ENCODE measurements around the gene RAD1. TPM values are rescaled to one million over a fixed set of nuclear protein-coding genes. Genes with fewer than 3 reads are reported as not detected.

Gene RAD1
- total and polyA plus RNA-seq, 9 donors = 7.6 to 27.3 (median 18.5) TPM

DNA sequence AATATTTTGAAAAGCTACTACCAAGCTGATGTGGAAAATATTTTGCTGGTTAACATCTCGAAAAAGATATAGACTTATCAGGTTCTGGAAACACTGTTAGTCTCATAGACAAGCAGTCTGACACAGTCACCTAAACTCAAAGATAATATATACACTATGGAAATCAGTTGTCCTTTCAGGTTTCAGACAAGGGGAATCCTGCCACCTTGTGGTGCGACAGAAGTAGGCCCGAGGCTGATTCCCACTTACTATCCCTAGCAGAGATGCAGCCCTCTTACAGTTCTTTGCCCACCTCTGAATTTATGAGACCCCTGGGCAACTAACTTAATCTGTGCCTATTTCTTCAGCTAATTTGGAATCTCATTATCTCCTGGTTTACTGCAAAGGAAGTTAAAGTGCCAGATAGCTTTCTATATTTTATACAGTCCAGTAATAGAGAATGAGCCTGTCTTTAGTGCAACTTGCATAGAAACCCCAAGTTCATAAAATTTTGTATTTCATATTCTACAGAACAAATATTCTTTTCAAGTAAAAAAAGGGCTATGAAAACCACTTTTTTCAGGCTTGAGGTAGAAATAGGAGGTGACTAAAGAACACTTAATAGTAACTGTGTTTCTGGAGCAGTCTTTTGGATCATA lies 16.9 kb downstream of the RAD1 start:
- no peaks in the 10 kb centered on the region for H3K36me3 ChIP-seq
- 0% methylated on average over 3 of the region's 3 CpGs for whole genome bisulfite sequencing, 3 donors
- no peaks in the 10 kb centered on the region for H3K27me3 ChIP-seq
- H3K9me3 ChIP-seq = no peaks in the 10 kb centered on the region
- TF ChIP-seq, protein P1, sequence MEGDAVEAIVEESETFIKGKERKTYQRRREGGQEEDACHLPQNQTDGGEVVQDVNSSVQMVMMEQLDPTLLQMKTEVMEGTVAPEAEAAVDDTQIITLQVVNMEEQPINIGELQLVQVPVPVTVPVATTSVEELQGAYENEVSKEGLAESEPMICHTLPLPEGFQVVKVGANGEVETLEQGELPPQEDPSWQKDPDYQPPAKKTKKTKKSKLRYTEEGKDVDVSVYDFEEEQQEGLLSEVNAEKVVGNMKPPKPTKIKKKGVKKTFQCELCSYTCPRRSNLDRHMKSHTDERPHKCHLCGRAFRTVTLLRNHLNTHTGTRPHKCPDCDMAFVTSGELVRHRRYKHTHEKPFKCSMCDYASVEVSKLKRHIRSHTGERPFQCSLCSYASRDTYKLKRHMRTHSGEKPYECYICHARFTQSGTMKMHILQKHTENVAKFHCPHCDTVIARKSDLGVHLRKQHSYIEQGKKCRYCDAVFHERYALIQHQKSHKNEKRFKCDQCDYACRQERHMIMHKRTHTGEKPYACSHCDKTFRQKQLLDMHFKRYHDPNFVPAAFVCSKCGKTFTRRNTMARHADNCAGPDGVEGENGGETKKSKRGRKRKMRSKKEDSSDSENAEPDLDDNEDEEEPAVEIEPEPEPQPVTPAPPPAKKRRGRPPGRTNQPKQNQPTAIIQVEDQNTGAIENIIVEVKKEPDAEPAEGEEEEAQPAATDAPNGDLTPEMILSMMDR (IDR thresholded peaks at IDR 0.05) = peak; percentile 57 to 79 (median 63)
- TF ChIP-seq EP300 (IDR thresholded peaks at IDR 0.05) = no peak
- H3K4me1 ChIP-seq (ENCODE audit: insufficient read depth) = no peaks in the 10 kb centered on the region
- no peak overlapping the region for H3K27ac ChIP-seq
- peak; percentile 52 to 74 (median 68) for DNase-seq
- no peak overlapping the region for H3K4me3 ChIP-seq
- intact Hi-C loops (cut with DNase I) = loop anchor here in 3 of 4 donors (2.0 to 5.0 kb wide), 3 partner anchors 376 to 416 kb away; no protein-coding TSS in a partner anchor

DNA sequence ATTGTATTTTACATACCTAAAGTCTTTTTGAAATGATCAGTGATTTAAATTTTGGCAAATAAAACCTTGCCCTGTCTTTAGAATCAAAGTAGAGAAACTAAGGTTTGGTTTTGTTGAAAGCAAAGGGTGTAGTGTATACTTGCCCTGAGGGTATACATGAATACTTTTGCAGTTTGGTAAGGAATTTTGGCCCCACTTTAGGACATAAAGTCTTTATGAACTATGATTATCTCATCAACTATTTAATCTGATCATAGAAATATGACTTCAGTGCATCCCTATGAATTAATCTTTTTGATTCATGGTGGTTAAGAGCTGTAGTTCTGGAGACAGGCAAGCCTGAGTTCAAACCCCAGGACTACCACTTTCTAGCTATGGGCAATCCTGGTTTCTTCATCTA lies 17.7 kb downstream of the RAD1 start:
- Histone ChIP-seq H3K27me3 (no peaks in the 10 kb centered on the region), H3K4me1 (ENCODE audit: insufficient read depth) (no peaks in the 10 kb centered on the region), H3K27ac (no peak overlapping the region), H3K9me3 (no peaks in the 10 kb centered on the region), H3K36me3 (no peaks in the 10 kb centered on the region), H3K4me3 (no peak overlapping the region)
- intact Hi-C loops (cut with DNase I) = loop anchor here in 3 of 4 donors (2.0 to 5.0 kb wide), 3 partner anchors 375 to 415 kb away; no protein-coding TSS in a partner anchor
- TF ChIP-seq EP300 (IDR thresholded peaks at IDR 0.05) = no peak
- no peak for TF ChIP-seq POLR2A (IDR thresholded peaks at IDR 0.05)
- TF ChIP-seq, protein P1 (IDR thresholded peaks at IDR 0.05) = no peak
- no peak for DNase-seq

DNA sequence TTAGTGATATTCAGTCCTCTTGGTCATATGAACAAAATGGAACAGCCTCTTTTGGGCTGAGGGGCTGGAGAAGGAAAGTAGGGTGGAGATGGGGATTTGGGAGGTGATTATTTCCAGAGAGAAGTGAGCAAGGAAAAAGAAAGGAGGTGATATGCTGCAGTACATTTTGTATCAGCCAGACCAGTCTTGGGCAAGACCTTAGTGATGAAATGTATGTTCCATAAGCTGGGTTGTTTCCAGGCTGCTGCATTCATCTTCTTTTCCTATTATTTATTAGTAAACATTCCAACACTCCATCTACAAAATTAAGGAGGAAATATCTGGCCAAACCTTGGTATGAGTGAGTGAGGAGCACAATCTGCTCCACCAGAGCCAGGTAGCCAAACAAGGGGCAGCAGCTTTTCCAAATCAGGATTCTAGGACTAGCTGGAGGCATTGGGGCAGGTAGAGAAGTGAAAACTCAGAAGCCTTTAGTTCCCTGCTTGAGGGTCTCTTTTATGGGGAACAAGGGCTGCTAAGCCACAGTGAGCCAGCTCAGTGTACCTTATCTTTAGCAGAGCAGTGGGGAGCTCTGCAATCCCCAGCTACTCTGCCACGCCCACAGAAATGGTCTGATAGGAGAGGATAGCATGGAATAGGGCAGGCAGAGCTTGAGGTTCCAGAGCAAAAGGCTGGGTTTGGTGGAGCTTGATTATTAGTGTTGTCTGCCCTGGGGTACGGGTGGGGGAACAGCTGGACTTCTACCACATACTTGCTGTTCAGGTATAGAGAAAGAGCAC lies 19.5 kb downstream of the RAD1 start:
- WGBS, 3 donors = 88 to 90% (median 90%) methylated on average over 2 of the region's 2 CpGs
- TF ChIP-seq POLR2A (IDR thresholded peaks at IDR 0.05) (no peak), EP300 (IDR thresholded peaks at IDR 0.05) (no peak)
- TF ChIP-seq, protein P1 (IDR thresholded peaks at IDR 0.05) = no peak
- H3K4me1 ChIP-seq (ENCODE audit: insufficient read depth) = no peaks in the 10 kb centered on the region
- no peak overlapping the region for H3K4me3 ChIP-seq
- H3K9me3 ChIP-seq = no peaks in the 10 kb centered on the region
- intact Hi-C loops (cut with DNase I) = loop anchor here in 2 of 4 donors (5.0 kb wide), 2 partner anchors 374 to 414 kb away; no protein-coding TSS in a partner anchor
- H3K36me3 ChIP-seq = no peaks in the 10 kb centered on the region
- no peaks in the 10 kb centered on the region for H3K27me3 ChIP-seq
- no peak for DNase-seq
- H3K27ac ChIP-seq = no peak overlapping the region

DNA sequence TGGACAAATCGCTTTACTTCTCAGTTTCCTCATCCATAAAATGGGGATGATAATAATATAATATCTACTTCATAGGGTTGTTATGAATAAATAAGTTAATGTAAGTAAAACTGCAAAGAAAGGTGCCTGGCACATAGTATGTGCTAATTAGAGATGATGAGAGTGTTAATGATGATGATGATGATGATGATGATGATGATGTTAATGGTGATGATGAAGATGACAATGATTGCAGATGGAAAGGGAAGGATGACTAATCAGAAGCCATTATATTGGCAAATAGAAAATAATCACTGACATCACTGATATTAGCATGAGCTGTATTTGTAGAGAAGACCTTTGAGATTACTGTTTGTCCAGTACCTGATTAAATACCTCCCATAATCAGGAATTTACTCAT lies 20.6 kb downstream of the RAD1 start:
- H3K4me3 ChIP-seq = no peak overlapping the region
- H3K36me3 ChIP-seq = no peaks in the 10 kb centered on the region
- no peaks in the 10 kb centered on the region for H3K4me1 ChIP-seq (ENCODE audit: insufficient read depth)
- no peak for DNase-seq
- intact Hi-C loops (cut with DNase I) = loop anchor here in 2 of 4 donors (5.0 kb wide), 2 partner anchors 372 to 412 kb away; no protein-coding TSS in a partner anchor
- no peaks in the 10 kb centered on the region for H3K9me3 ChIP-seq
- no peaks in the 10 kb centered on the region for H3K27me3 ChIP-seq
- WGBS, 3 donors = 96 to 100% (median 96%) methylated on average over 1 of the region's 1 CpG
- no peak overlapping the region for H3K27ac ChIP-seq
- TF ChIP-seq POLR2A (IDR thresholded peaks at IDR 0.05) = no peak
- no peak for TF ChIP-seq EP300 (IDR thresholded peaks at IDR 0.05)
- TF ChIP-seq, protein P1 (IDR thresholded peaks at IDR 0.05) = no peak
